Loucy (cell line): Measurements from ENCODE around the gene PGBD5.

ENCODE experiments used
- H2AFZ ChIP-seq: fragments of 200-600 bp; sonication (generic); 2 replicates; pipeline ENCODE4 v1.6.0; 2016; ENCODE audit warnings: antibody characterized with exemption, mild to moderate bottlenecking, low read length, moderate library complexity
- H3F3A ChIP-seq: fragments of 200-600 bp; 2 replicates; pipeline ENCODE4 v1.6.0; 2016; ENCODE audit warnings: antibody characterized with exemption, low read depth, mild to moderate bottlenecking
- H3K27me3 ChIP-seq: fragments of 200-600 bp; sonication (generic); 2 replicates; pipeline ENCODE4 v1.6.1; 2014; ENCODE audit warnings: low read length, mild to moderate bottlenecking; ENCODE audit not compliant: insufficient read depth, poor library complexity, severe bottlenecking
- H3K36me3 ChIP-seq: fragments of 200-600 bp; sonication (generic); 2 replicates; pipeline ENCODE4 v1.6.1; 2016; ENCODE audit warnings: low read length; ENCODE audit not compliant: insufficient read depth
- H3K4me1 ChIP-seq: fragments of 200-600 bp; sonication (generic); 2 replicates; pipeline ENCODE4 v1.5.1; 2014; ENCODE audit warnings: low read length, mild to moderate bottlenecking; ENCODE audit not compliant: insufficient read depth, poor library complexity, severe bottlenecking
- H3K4me2 ChIP-seq: fragments of 200-600 bp; sonication (generic); 2 replicates; pipeline ENCODE4 v1.6.0; 2014; ENCODE audit warnings: antibody characterized with exemption, low read length, low read depth, mild to moderate bottlenecking; ENCODE audit not compliant: poor library complexity, severe bottlenecking
- H3K4me3 ChIP-seq: fragments of 200-600 bp; sonication (generic); 2 replicates; pipeline ENCODE4 v1.5.1; 2014; ENCODE audit warnings: low read length, mild to moderate bottlenecking, mixed read lengths; ENCODE audit not compliant: poor library complexity, severe bottlenecking
- H3K79me2 ChIP-seq: fragments of 200-600 bp; sonication (generic); 2 replicates; pipeline ENCODE4 v1.6.1; 2014; ENCODE audit warnings: low read length; ENCODE audit not compliant: insufficient read depth
- H3K9ac ChIP-seq: fragments of 200-600 bp; sonication (generic); 2 replicates; pipeline ENCODE4 v1.6.0; 2014; ENCODE audit warnings: mild to moderate bottlenecking, low read depth, low read length, moderate library complexity; ENCODE audit not compliant: poor library complexity, severe bottlenecking
- H3K9me2 ChIP-seq: fragments of 200-600 bp; sonication (generic); replicated peaks from 2 replicates; pipeline ENCODE4 v1.6.1; 2016; ENCODE audit warnings: low read depth, low read length, mixed read lengths
- H3K9me3 ChIP-seq: fragments of 200-600 bp; sonication (generic); 2 replicates; pipeline ENCODE4 v1.6.1; 2014; ENCODE audit warnings: mild to moderate bottlenecking, antibody characterized with exemption, low read length, low read depth; ENCODE audit not compliant: insufficient read depth
- H4K20me1 ChIP-seq: fragments of 200-600 bp; sonication (generic); 2 replicates; pipeline ENCODE4 v1.6.0; 2014; ENCODE audit warnings: antibody characterized with exemption, low read length, mild to moderate bottlenecking; ENCODE audit not compliant: insufficient read depth, poor library complexity, severe bottlenecking
- CTCF ChIP-seq: fragments of 200-600 bp; sonication (generic); conservative IDR thresholded peaks from 2 replicates; pipeline ENCODE4 v1.5.1; 2014; ENCODE audit warnings: mild to moderate bottlenecking, antibody characterized with exemption, low read length
- EZH2phosphoT487 ChIP-seq: fragments of 200-600 bp; IDR thresholded peaks from 2 replicates; pipeline ENCODE4 v1.6.1; 2018; ENCODE audit warnings: antibody characterized with exemption, mild to moderate bottlenecking, moderate library complexity, borderline replicate concordance

PGBD5 gene

GRCh38 chr1:230266456-230266855 is 159.7 kb downstream of the PGBD5 start:
- TF ChIP-seq CTCF (no peak), EZH2phosphoT487 (no peak)
- no peak overlapping the region for H2AFZ ChIP-seq
- no peaks in the 10 kb centered on the region for H4K20me1 ChIP-seq
- no peaks in the 10 kb centered on the region for H3K27me3 ChIP-seq
- H3K9me2 ChIP-seq: no peaks in the 10 kb centered on the region
- peaks cover 17% of the 10 kb centered on the region for H3F3A ChIP-seq
- H3K4me3 ChIP-seq: no peak overlapping the region
- H3K4me1 ChIP-seq: peaks cover 96% of the 10 kb centered on the region
- H3K4me2 ChIP-seq: no peak overlapping the region
- H3K79me2 ChIP-seq: peaks cover 71% of the 10 kb centered on the region
- peak overlapping the region; percentile 87 for H3K9ac ChIP-seq
- peaks cover 68% of the 10 kb centered on the region; the same call in 1 of the 2 replicates for H3K36me3 ChIP-seq
- H3K9me3 ChIP-seq: no peaks in the 10 kb centered on the region

- H3K4me3 ChIP-seq: no peak overlapping the region
- no peaks in the 10 kb centered on the region for H3K9me3 ChIP-seq
- H3K9me2 ChIP-seq: no peaks in the 10 kb centered on the region
- H3K27me3 ChIP-seq: no peaks in the 10 kb centered on the region
- H3F3A ChIP-seq: peaks cover 12% of the 10 kb centered on the region
- TF ChIP-seq EZH2phosphoT487 (no peak), CTCF (no peak)
- peak overlapping the region; percentile 56 for H3K4me2 ChIP-seq
- H3K4me1 ChIP-seq: peaks cover 94% of the 10 kb centered on the region
- no peak overlapping the region for H2AFZ ChIP-seq
- H3K36me3 ChIP-seq: peaks cover 72% of the 10 kb centered on the region; the same call in 1 of the 2 replicates
- H3K79me2 ChIP-seq: peaks cover 78% of the 10 kb centered on the region
- H4K20me1 ChIP-seq: no peaks in the 10 kb centered on the region
- H3K9ac ChIP-seq: peak overlapping the region; percentile 87
These were observed 160.7 kb downstream of the PGBD5 start for GRCh38 chr1:230265200-230266115.
